ENCODE results near the gene EYA3.
A peak's percentile ranks its signal among the peaks of the same experiment; 100 is the strongest.

The EYA3 gene

DNA sequence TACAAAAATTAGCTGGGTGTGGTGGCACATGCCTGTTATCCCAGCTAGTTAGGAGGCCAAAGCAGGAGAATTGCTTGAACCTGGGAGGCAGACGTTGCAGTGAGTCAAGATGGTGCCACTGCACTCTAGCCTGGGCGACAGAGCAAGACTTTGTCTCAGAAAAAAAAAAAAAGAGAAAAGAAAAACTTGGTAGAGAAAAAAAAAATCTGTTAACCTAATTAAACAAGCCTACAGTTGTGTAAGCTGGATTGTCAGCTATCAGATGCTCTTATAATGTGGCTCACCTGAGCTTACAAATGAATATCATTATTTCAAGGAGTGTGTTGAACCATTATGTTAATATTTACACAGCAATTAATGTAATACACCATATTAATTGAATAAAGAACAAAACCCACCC lies 26.4 kb upstream of the EYA3 start:
- DNase-seq = no peak

GRCh38 chr1:28113242-28113572 lies 24.8 kb upstream of the EYA3 start:
- peak in 1 of 51 donors; percentile 22 for DNase-seq

GRCh38 chr1:28112388-28113241 lies 24.2 kb upstream of the EYA3 start:
- DNase-seq = peak in 7 of 51 donors; percentile 9 to 27 (median 12)

- DNase-seq = no peak
Observed at GRCh38 chr1:28111157-28111556, 22.7 kb upstream of the EYA3 start.

GRCh38 chr1:28110555-28110954 lies 22.1 kb upstream of the EYA3 start:
- DNase-seq = no peak

DNA sequence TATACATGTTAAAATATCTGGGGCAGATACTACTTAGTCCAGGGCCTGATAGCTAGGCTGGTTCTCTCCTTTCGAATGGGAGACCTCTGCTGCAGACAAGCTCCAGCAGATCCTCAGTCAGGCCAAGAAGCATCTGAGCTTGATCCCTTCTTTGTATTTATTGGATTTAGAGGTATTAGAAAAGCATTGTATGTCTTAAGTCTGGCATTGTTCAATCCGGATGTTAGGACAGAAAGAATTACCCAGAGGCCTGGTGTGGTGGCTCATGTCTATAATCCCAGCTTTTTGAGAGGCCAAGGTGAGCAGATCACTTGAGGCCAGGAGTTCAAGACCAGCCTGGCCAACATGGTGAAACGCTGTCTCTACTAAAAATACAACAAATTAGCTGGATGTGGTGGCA lies 21.2 kb upstream of the EYA3 start:
- DNase-seq = no peak

- peak in 1 of 51 donors; percentile 7 for DNase-seq
Observed at GRCh38 chr1:28108001-28108400, 19.6 kb upstream of the EYA3 start.

- peak in 41 of 51 donors; percentile 7 to 83 (median 58) for DNase-seq
Observed at GRCh38 chr1:28104866-28105467, 16.6 kb upstream of the EYA3 start.

DNA sequence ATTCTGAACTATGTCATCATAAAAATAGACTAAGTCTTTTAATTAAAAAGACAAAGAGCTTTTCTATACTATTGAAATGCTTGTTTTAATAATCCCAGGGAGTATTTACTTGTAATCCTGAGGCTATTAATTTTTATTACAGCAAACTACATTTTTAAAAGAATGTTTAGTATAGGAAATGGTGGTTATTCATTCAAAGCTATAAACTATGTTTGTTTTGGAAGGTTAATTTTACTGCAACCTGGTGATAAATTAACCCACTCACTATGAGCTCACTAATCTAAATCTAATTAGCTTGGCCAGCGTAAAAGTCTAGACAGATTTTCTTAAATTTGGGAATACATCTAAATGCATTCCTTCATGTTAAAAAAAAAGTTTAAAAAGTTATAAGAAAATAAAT lies 13.8 kb upstream of the EYA3 start:
- DNase-seq = no peak

GRCh38 chr1:28099050-28099769 lies 10.8 kb upstream of the EYA3 start:
- DNase-seq = no peak

- no peak for DNase-seq
Observed at GRCh38 chr1:28097100-28097472, 8.7 kb upstream of the EYA3 start.

GRCh38 chr1:28096210-28097099 lies 8.0 kb upstream of the EYA3 start:
- no peak for DNase-seq

- DNase-seq = peak in 38 of 51 donors; percentile 1 to 84 (median 43)
Observed at GRCh38 chr1:28091043-28091781, 2.8 kb upstream of the EYA3 start.

DNA sequence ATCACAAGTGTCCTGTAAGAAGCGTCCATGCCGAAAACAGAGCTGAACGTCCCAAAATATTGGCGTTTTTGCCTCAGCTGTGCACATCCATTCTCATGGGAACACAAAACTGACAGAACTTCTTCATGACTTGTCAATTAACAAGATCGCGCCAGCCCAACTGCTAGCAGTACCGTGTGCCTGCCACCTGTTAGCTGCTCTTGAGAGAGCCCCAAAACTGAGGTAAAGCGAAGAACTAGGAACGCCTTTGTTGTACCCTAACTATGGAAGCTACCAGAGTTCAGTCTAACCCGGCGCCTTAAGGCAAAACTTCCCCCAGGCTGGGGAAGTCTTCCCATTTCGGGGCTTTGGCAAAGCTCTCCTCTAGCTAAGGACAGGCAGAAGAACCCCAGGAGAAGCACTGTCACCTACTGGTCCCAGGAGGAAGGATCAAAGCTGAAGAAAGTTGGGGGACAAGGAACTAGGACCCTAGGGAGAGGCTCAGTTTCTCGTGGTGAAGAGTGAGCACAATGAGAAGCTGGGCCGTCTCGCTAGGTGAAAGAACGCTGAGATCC lies 719 bp downstream of the EYA3 start:
- peak in 3 of 51 donors; percentile 42 to 67 (median 44) for DNase-seq

- DNase-seq = no peak
Observed at GRCh38 chr1:28086651-28087050, 1.8 kb downstream of the EYA3 start.

DNA sequence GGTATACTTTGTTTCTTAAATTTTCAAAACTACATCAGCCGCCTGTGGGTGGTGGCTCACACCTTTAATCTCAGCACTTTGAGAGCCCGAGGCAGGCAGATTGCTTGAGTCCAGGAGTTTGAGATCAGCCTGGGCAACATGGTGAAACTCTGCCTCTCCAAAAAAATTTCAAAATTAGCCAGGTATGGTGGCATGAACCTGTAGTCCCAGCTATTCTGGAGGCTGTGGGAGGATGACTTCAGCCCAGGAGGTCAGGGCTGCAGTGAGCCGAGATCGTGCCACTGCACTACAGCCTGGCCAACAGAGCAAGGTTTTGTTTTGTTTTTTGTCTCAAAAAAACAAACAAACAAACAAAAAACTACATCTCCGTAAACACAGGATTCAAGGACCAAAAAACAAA lies 3.3 kb downstream of the EYA3 start:
- DNase-seq = no peak

- DNase-seq = no peak
Observed at GRCh38 chr1:28083876-28084275, 4.5 kb downstream of the EYA3 start.

DNA sequence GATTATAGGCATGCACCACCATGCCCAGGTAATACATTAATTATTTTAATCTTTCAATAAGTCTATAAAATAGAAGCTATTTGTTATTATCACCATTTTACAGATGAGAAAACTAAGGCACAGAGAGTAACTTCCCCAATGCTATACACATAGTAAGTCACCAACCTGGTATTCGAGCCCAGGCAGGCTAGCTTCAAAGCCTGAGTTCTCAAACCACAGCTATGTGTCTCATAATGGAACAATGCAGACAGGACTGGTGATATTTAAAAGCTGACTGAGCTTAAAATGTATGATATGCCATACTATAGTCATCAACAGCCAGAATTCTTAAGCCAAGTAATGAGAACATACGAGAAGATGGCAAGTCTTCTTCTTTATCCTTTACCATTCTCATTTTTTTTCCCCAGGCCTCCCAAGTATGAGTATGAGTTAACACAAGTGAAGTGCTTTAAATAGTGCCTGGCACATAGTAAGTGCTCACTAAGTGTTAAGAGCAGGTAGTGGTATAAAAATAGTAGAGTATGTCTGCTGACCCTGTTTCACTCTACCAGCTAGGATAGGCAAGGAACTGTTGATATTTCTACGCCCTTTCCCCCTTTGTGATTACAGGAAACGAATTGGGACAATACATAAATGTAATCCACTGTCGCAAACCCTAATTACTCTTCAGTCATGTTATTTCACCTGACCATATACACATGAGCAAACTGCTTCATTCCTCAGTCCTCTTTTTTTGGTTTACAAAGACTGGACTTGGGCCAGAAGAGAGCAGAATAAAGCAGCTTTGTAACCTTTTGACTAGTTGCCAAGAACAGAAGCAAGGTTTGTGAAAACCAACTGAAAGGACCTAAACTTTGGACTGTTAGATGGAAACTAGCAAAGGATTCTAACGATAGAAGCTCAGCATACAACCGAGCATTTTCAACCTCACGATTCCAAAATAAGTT lies 9.5 kb downstream of the EYA3 start:
- DNase-seq = no peak

- no peak for DNase-seq
Observed at GRCh38 chr1:28078262-28078661, 10.1 kb downstream of the EYA3 start.

Measured in hypothalamus (tissue), 51 donors.